HEK293 (cell line): ENCODE results near the gene MUC4.
A peak's percentile ranks its signal among the peaks of the same experiment; 100 is the strongest.

Experiments used
- CTCF ChIA-PET: fragments of 350-600 bp; formaldehyde crosslinking; extraction: SDS; loops from one replicate; lab custom pipeline; 2021; ENCODE audit warnings: antibody characterized with exemption; lab: Yijun Ruan, JAX
- POLR2A ChIA-PET: fragments of 300-600 bp; formaldehyde crosslinking; extraction: SDS; loops from one replicate; lab custom pipeline; 2020; ENCODE audit warnings: antibody characterized with exemption, inconsistent platforms; lab: Yijun Ruan, JAX
- H3K27ac ChIP-seq: fragments of 200-500 bp; sonication (Bioruptor generic); 2 replicates; pipeline ENCODE4 v1.5.1; 2014; ENCODE audit warnings: low read depth, low read length, control low read depth, inconsistent platforms; ENCODE audit errors: extremely low read depth
- H3K36me3 ChIP-seq, 2 experiments: fragments of 200-500 bp in 1 of 2; sonication (Bioruptor generic) in 1 of 2; 1 replicate in 1 of 2; 2 replicates in 1 of 2; pipeline ENCODE4 v1.5.1; 2014 to 2017; ENCODE audit warnings: inconsistent platforms in 2 of 2, low read length in 2 of 2; ENCODE audit not compliant: control insufficient read depth in 2 of 2, insufficient read depth in 1 of 2
- H3K4me1 ChIP-seq: fragments of 200-500 bp; sonication (Bioruptor generic); 2 replicates; pipeline ENCODE4 v1.5.1; 2014; ENCODE audit warnings: mild to moderate bottlenecking, low read length, inconsistent platforms; ENCODE audit not compliant: control insufficient read depth, insufficient read depth
- H3K4me3 ChIP-seq: 2 replicates; pipeline ENCODE4 v1.5.1; 2011; ENCODE audit warnings: low read depth, mild to moderate bottlenecking, control low read depth, low read length, moderate library complexity
- H3K9me3 ChIP-seq: fragments of 200-500 bp; sonication (Bioruptor generic); 2 replicates; pipeline ENCODE4 v1.5.1; 2014; ENCODE audit warnings: low read depth, low read length, inconsistent platforms; ENCODE audit not compliant: control insufficient read depth, insufficient read depth
- EGR2 ChIP-seq: fragments of 450-650 bp; formaldehyde crosslinking; IDR thresholded peaks from 2 replicates; pipeline ENCODE4 v1.5.1; 2016; ENCODE audit warnings: low read depth, missing biosample characterization, missing genetic modification characterization
- GLIS1 ChIP-seq: fragments of 450-650 bp; formaldehyde crosslinking; IDR thresholded peaks from 2 replicates; pipeline ENCODE4 v1.5.1; 2016; ENCODE audit warnings: missing biosample characterization, missing genetic modification characterization
- INSM2 ChIP-seq: fragments of 450-650 bp; formaldehyde crosslinking; IDR thresholded peaks from 2 replicates; pipeline ENCODE4 v1.5.1; 2016; ENCODE audit warnings: missing biosample characterization, missing genetic modification characterization
- KLF17 ChIP-seq: fragments of 450-650 bp; formaldehyde crosslinking; IDR thresholded peaks from 2 replicates; pipeline ENCODE4 v1.5.1; 2016; ENCODE audit warnings: missing biosample characterization, missing genetic modification characterization
- KLF8 ChIP-seq: fragments of 450-650 bp; formaldehyde crosslinking; IDR thresholded peaks from 2 replicates; pipeline ENCODE4 v1.5.1; 2016; ENCODE audit warnings: missing biosample characterization, missing genetic modification characterization
- PRDM1 ChIP-seq: fragments of 450-650 bp; formaldehyde crosslinking; IDR thresholded peaks from 2 replicates; pipeline ENCODE4; 2016; ENCODE audit warnings: missing biosample characterization, missing genetic modification characterization
- REST ChIP-seq: fragments of 450-650 bp; formaldehyde crosslinking; IDR thresholded peaks from 2 replicates; pipeline ENCODE4 v1.5.1; 2016; ENCODE audit warnings: missing biosample characterization, missing genetic modification characterization
- SP3 ChIP-seq: fragments of 450-650 bp; formaldehyde crosslinking; IDR thresholded peaks from 2 replicates; pipeline ENCODE4 v1.5.1; 2016; ENCODE audit warnings: missing biosample characterization, missing genetic modification characterization
- SP7 ChIP-seq: fragments of 450-650 bp; formaldehyde crosslinking; IDR thresholded peaks from 2 replicates; pipeline ENCODE4 v1.5.1; 2016; ENCODE audit warnings: missing biosample characterization, missing genetic modification characterization
- YY1 ChIP-seq: fragments of 450-650 bp; formaldehyde crosslinking; IDR thresholded peaks from 2 replicates; pipeline ENCODE4 v1.5.1; 2018; ENCODE audit warnings: missing biosample characterization, missing genetic modification characterization
- ZFHX2 ChIP-seq: fragments of 450-650 bp; formaldehyde crosslinking; conservative IDR thresholded peaks from 2 replicates; pipeline ENCODE4 v1.5.1; 2016; ENCODE audit warnings: missing biosample characterization, missing genetic modification characterization
- ZFP3 ChIP-seq: fragments of 450-650 bp; formaldehyde crosslinking; IDR thresholded peaks from 2 replicates; pipeline ENCODE4 v1.5.1; 2016; ENCODE audit warnings: low read depth, missing biosample characterization, missing genetic modification characterization
- ZFP41 ChIP-seq: fragments of 450-650 bp; formaldehyde crosslinking; IDR thresholded peaks from 2 replicates; pipeline ENCODE4 v1.5.1; 2016; ENCODE audit warnings: missing biosample characterization, missing genetic modification characterization, borderline replicate concordance
- ZIC2 ChIP-seq: fragments of 450-650 bp; formaldehyde crosslinking; IDR thresholded peaks from 2 replicates; pipeline ENCODE4 v1.5.1; 2016; ENCODE audit warnings: missing biosample characterization, missing genetic modification characterization
- ZNF175 ChIP-seq: fragments of 450-650 bp; formaldehyde crosslinking; IDR thresholded peaks from 2 replicates; pipeline ENCODE4 v1.5.1; 2016; ENCODE audit warnings: missing biosample characterization, missing genetic modification characterization
- ZNF211 ChIP-seq: fragments of 450-650 bp; formaldehyde crosslinking; IDR thresholded peaks from 2 replicates; pipeline ENCODE4 v1.5.1; 2016; ENCODE audit warnings: low read depth, missing biosample characterization, missing genetic modification characterization
- ZNF335 ChIP-seq: fragments of 450-650 bp; formaldehyde crosslinking; conservative IDR thresholded peaks from 2 replicates; pipeline ENCODE4 v1.5.1; 2016; ENCODE audit warnings: missing biosample characterization, missing genetic modification characterization
- ZNF366 ChIP-seq: fragments of 450-650 bp; formaldehyde crosslinking; conservative IDR thresholded peaks from 2 replicates; pipeline ENCODE4 v1.5.1; 2016; ENCODE audit warnings: missing biosample characterization, missing genetic modification characterization
- ZNF510 ChIP-seq: fragments of 450-650 bp; formaldehyde crosslinking; IDR thresholded peaks from 2 replicates; pipeline ENCODE4 v1.5.1; 2018; ENCODE audit warnings: mild to moderate bottlenecking, missing genetic modification characterization, missing biosample characterization; ENCODE audit not compliant: insufficient replicate concordance
- ZNF624 ChIP-seq: fragments of 450-650 bp; formaldehyde crosslinking; IDR thresholded peaks from 2 replicates; pipeline ENCODE4 v1.5.1; 2017; ENCODE audit warnings: missing biosample characterization, missing genetic modification characterization
- ZNF629 ChIP-seq: fragments of 450-650 bp; formaldehyde crosslinking; IDR thresholded peaks from 2 replicates; pipeline ENCODE4 v1.5.1; 2017; ENCODE audit warnings: missing biosample characterization, missing genetic modification characterization
- ZNF645 ChIP-seq: fragments of 450-650 bp; formaldehyde crosslinking; IDR thresholded peaks from 2 replicates; pipeline ENCODE4; 2016; ENCODE audit warnings: missing biosample characterization, missing genetic modification characterization
- ZXDB ChIP-seq: fragments of 450-650 bp; formaldehyde crosslinking; IDR thresholded peaks from 2 replicates; pipeline ENCODE4 v1.5.1; 2016; ENCODE audit warnings: missing biosample characterization, missing genetic modification characterization

The MUC4 gene

GRCh38 chr3:195717416-195717815 lies 94.3 kb downstream of the MUC4 start:
- no peaks in the 10 kb centered on the region for H3K9me3 ChIP-seq
- ChIA-PET POLR2A (interaction anchor here (0.5 kb wide), 1 partner anchor 875 kb away, joined by 3 read pairs; no protein-coding TSS in a partner anchor), CTCF (no interaction called here)
- no peak overlapping the region for H3K27ac ChIP-seq
- no peaks in the 10 kb centered on the region for H3K36me3 ChIP-seq
- H3K4me3 ChIP-seq: no peak overlapping the region
- H3K4me1 ChIP-seq: no peaks in the 10 kb centered on the region
- TF ChIP-seq ZNF335: no peak
- TF ChIP-seq ZNF645 (tag by site-specific recombination): no peak
- no peak for TF ChIP-seq ZNF510 (tag by site-specific recombination)
- TF ChIP-seq SP7: no peak
- no peak for TF ChIP-seq PRDM1 (tag by site-specific recombination)

GRCh38 chr3:195715583-195716266 lies 96.0 kb downstream of the MUC4 start:
- no peaks in the 10 kb centered on the region for H3K9me3 ChIP-seq
- TF ChIP-seq ZNF211 (tag by site-specific recombination) (no peak), SP3 (tag by site-specific recombination) (peak; percentile 31; the same call in 1 of the 2 replicates), GLIS1 (tag by site-specific recombination) (peak; percentile 55), YY1 (no peak), ZIC2 (tag by site-specific recombination) (no peak), ZNF175 (tag by site-specific recombination) (no peak), ZNF366 (tag by site-specific recombination) (peak; percentile 35; the same call in 1 of the 2 replicates), ZFHX2 (tag by site-specific recombination) (0 out of 2 replicates have a peak, but pooled peaks have one; percentile 7), ZFP3 (tag by site-specific recombination) (no peak), ZFP41 (no peak), ZNF629 (tag by site-specific recombination) (peak; percentile 55; the same call in 1 of the 2 replicates), INSM2 (tag by site-specific recombination) (0 out of 2 replicates have a peak, but pooled peaks have one; percentile 36), EGR2 (peak; percentile 22; the same call in 1 of the 2 replicates), REST (no peak), ZXDB (tag by site-specific recombination) (no peak), KLF8 (tag by site-specific recombination) (peak; percentile 45; the same call in 1 of the 2 replicates), ZNF624 (tag by site-specific recombination) (no peak), KLF17 (0 out of 2 replicates have a peak, but pooled peaks have one; percentile 41)
- TF ChIP-seq, all 188 proteins: peak for 9
- POLR2A ChIA-PET: no interaction called here
- Histone ChIP-seq H3K4me1 (no peaks in the 10 kb centered on the region), H3K4me3 (no peak overlapping the region), H3K36me3 (no peaks in the 10 kb centered on the region), H3K27ac (no peak overlapping the region)
- CTCF ChIA-PET: no interaction called here
